ENCODE measurements around the gene ZNF670.

ZNF670 gene

DNA sequence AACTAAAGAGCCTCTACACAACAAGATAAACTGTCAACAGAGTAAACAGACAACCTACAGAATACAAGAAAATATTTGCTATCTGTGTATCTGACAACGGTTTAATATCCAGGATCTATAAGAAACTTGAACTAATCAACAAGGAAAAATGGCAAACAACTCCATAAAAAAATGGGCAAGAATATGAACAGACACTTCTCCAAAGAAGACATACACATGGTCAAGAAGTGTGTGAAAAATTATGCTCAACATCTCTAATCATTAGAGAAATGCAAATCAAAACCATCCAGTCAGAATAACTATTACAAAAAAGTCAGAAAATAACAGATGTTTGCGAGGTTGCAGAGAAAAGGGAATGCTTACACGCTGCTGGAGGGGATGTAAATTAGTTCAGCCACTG, 8.0 kb downstream of the ZNF670 start:
- Histone ChIP-seq H3K27ac (ENCODE audit: low read depth, low read length) (no peak overlapping the region), H3K4me3 (ENCODE audit: insufficient read depth, low read length, poor library complexity, severe bottlenecking) (no peak overlapping the region), H3K79me2 (ENCODE audit: insufficient read depth, low read length) (peaks cover 91% of the 10 kb centered on the region), H3F3A (ENCODE audit: insufficient read depth) (no peaks in the 10 kb centered on the region), H3K4me2 (ENCODE audit: low read depth, low read length, poor library complexity, severe bottlenecking) (no peak overlapping the region), H3K9me3 (ENCODE audit: insufficient read depth, low read length) (peaks cover 8% of the 10 kb centered on the region; the same call in 1 of the 2 replicates), H3K9me2 (replicated peaks; ENCODE audit: insufficient read depth, low read length) (no peaks in the 10 kb centered on the region), H4K20me1 (ENCODE audit: low read depth, low read length) (no peaks in the 10 kb centered on the region), H2AFZ (ENCODE audit: low read depth, low read length, severe bottlenecking) (no peak overlapping the region), H3K9ac (ENCODE audit: low read length) (no peak overlapping the region), H3K27me3 (ENCODE audit: low read length) (no peaks in the 10 kb centered on the region), H3K36me3 (ENCODE audit: low read length) (peaks cover 14% of the 10 kb centered on the region; the same call in 1 of the 2 replicates)
- TF ChIP-seq, protein P1, sequence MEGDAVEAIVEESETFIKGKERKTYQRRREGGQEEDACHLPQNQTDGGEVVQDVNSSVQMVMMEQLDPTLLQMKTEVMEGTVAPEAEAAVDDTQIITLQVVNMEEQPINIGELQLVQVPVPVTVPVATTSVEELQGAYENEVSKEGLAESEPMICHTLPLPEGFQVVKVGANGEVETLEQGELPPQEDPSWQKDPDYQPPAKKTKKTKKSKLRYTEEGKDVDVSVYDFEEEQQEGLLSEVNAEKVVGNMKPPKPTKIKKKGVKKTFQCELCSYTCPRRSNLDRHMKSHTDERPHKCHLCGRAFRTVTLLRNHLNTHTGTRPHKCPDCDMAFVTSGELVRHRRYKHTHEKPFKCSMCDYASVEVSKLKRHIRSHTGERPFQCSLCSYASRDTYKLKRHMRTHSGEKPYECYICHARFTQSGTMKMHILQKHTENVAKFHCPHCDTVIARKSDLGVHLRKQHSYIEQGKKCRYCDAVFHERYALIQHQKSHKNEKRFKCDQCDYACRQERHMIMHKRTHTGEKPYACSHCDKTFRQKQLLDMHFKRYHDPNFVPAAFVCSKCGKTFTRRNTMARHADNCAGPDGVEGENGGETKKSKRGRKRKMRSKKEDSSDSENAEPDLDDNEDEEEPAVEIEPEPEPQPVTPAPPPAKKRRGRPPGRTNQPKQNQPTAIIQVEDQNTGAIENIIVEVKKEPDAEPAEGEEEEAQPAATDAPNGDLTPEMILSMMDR (IDR thresholded peaks at IDR 0.05; ENCODE audit: insufficient read depth, low read length, poor library complexity, severe bottlenecking): no peak
- no peak for TF ChIP-seq EZH2phosphoT487 (conservative IDR thresholded peaks at IDR 0.05; ENCODE audit: low read length)

DNA sequence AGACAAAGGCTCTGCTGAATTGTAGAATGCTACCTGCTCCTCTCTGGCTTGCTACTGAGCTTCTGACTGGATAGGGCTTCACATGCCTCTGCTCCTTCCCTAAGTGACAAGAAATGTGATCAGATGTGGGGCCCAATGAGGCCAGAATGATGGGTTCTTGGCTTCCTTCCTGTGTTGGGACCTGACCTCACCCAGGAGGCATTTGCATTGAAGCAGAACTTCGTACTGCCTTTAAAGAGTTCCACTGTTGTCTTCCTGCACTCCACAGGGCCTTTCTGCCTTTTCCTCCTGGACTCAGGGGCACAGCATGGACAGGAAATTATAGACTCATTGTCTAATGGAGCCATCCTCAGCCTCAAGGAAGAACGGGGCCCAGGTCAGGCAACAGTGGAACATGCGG, 14.3 kb downstream of the ZNF670 start:
- Histone ChIP-seq H4K20me1 (ENCODE audit: low read depth, low read length) (no peaks in the 10 kb centered on the region), H3K4me3 (ENCODE audit: insufficient read depth, low read length, poor library complexity, severe bottlenecking) (no peak overlapping the region), H3K4me2 (ENCODE audit: low read depth, low read length, poor library complexity, severe bottlenecking) (no peak overlapping the region), H2AFZ (ENCODE audit: low read depth, low read length, severe bottlenecking) (no peak overlapping the region), H3K79me2 (ENCODE audit: insufficient read depth, low read length) (peaks cover 91% of the 10 kb centered on the region), H3K27ac (ENCODE audit: low read depth, low read length) (no peak overlapping the region), H3K27me3 (ENCODE audit: low read length) (no peaks in the 10 kb centered on the region), H3F3A (ENCODE audit: insufficient read depth) (no peaks in the 10 kb centered on the region), H3K9me2 (replicated peaks; ENCODE audit: insufficient read depth, low read length) (no peaks in the 10 kb centered on the region), H3K9me3 (ENCODE audit: insufficient read depth, low read length) (peaks cover 5% of the 10 kb centered on the region; the same call in 1 of the 2 replicates), H3K9ac (ENCODE audit: low read length) (no peak overlapping the region), H3K36me3 (ENCODE audit: low read length) (no peaks in the 10 kb centered on the region)
- no peak for TF ChIP-seq EZH2phosphoT487 (conservative IDR thresholded peaks at IDR 0.05; ENCODE audit: low read length)
- TF ChIP-seq, protein P1 (IDR thresholded peaks at IDR 0.05; ENCODE audit: insufficient read depth, low read length, poor library complexity, severe bottlenecking): no peak

DNA sequence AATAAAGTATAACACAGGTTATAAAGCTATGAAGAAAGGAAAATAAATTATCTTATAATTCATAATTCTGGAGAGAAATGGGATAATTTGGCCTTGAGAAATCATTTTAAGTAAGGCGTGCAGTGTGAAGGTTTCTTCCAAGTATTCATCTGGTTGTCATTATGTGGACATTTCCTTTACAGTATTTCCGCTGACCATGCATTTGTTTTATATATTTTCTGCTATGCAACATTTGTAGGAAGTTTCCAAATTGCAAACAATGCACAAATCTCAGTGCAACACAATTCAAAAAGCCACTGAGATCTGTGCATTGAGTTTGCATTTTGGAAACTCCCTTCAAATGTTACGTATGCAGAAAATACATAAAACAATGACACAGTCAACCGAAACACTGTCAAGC, 17.8 kb downstream of the ZNF670 start:
- Histone ChIP-seq H3K9me3 (ENCODE audit: insufficient read depth, low read length) (peaks cover 12% of the 10 kb centered on the region; the same call in 1 of the 2 replicates), H3K27me3 (ENCODE audit: low read length) (no peaks in the 10 kb centered on the region), H3K4me2 (ENCODE audit: low read depth, low read length, poor library complexity, severe bottlenecking) (no peak overlapping the region), H3K4me3 (ENCODE audit: insufficient read depth, low read length, poor library complexity, severe bottlenecking) (no peak overlapping the region), H3K36me3 (ENCODE audit: low read length) (no peaks in the 10 kb centered on the region; the same call in 1 of the 2 replicates), H2AFZ (ENCODE audit: low read depth, low read length, severe bottlenecking) (no peak overlapping the region), H4K20me1 (ENCODE audit: low read depth, low read length) (no peaks in the 10 kb centered on the region), H3F3A (ENCODE audit: insufficient read depth) (no peaks in the 10 kb centered on the region), H3K27ac (ENCODE audit: low read depth, low read length) (no peak overlapping the region), H3K9ac (ENCODE audit: low read length) (no peak overlapping the region), H3K79me2 (ENCODE audit: insufficient read depth, low read length) (peaks cover 88% of the 10 kb centered on the region), H3K9me2 (replicated peaks; ENCODE audit: insufficient read depth, low read length) (no peaks in the 10 kb centered on the region)
- no peak for TF ChIP-seq EZH2phosphoT487 (conservative IDR thresholded peaks at IDR 0.05; ENCODE audit: low read length)
- TF ChIP-seq, protein P1 (IDR thresholded peaks at IDR 0.05; ENCODE audit: insufficient read depth, low read length, poor library complexity, severe bottlenecking): no peak

All from SU-DHL-6 (cell line).